ENCODE results near the gene DCAF16.

DNA sequence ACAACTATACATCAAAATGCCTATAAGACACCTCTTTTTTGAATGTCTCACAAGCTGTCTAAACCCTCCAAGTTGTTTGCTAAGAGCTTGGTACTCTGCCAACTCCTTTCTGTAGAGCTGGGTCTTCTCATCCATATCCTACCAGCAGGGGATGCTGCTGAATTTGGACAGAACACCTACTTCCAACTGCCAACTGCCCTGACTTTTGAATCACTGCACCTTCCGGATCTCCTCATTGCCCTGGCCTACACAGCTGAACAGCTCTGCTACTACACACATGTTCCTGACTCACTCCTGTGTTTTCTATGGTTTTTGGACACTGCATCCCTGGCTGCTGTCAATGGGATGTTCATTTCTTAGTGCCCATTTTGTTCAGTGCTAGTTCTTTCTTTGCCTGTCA is 47.8 kb downstream of the DCAF16 start:
- TF ChIP-seq CTCF (IDR thresholded peaks at IDR 0.05 in 8 of 11, conservative IDR thresholded peaks at IDR 0.05 in 3 of 11) (no peak), POLR2A (IDR thresholded peaks at IDR 0.05) (no peak)
